ENCODE results near the gene NBR1. TPM values are rescaled to one million over a fixed set of nuclear protein-coding genes. Genes with fewer than 3 reads are reported as not detected.
"Not testable (repeated sequence)": the region's sequence is repeated elsewhere in the genome, so short reads cannot be mapped to it uniquely, and the experiment has no call there.

NBR1 gene
- total and polyA plus RNA-seq, 12 donors, result 28.5 to 120 (median 103) TPM

- Histone ChIP-seq H3K4me3 (no peak overlapping the region), H3K36me3 (peaks cover 18 to 100% (median 93%) of the 10 kb centered on the region in 9 donors), H3K27ac (no peak overlapping the region), H3K4me1 (no peaks in the 10 kb centered on the region), H3K27me3 (no peaks in the 10 kb centered on the region), H3K9me3 (no peaks in the 10 kb centered on the region)
- no peak for DNase-seq
- WGBS, 2 donors, result 90 to 93% methylated on average over 5 of the region's 5 CpGs
- TF ChIP-seq CTCF (IDR thresholded peaks at IDR 0.05), result no peak
- intact Hi-C loops (cut with DNase I), result no loop called here
- ATAC-seq, result no peak
Measured at GRCh38 chr17:43193251-43193650, 22.2 kb downstream of the NBR1 start.

- ATAC-seq, result no peak
- H3K4me1 ChIP-seq, result no peaks in the 10 kb centered on the region
- TF ChIP-seq CTCF (IDR thresholded peaks at IDR 0.05), result no peak
- WGBS, 2 donors, result 89 to 96% methylated on average over 2 of the region's 2 CpGs
- H3K27ac ChIP-seq, result no peak overlapping the region
- no peaks in the 10 kb centered on the region for H3K27me3 ChIP-seq
- no peaks in the 10 kb centered on the region for H3K9me3 ChIP-seq
- intact Hi-C loops (cut with DNase I), result no loop called here
- no peak for DNase-seq
- no peak overlapping the region for H3K4me3 ChIP-seq
- peaks cover 12 to 100% (median 99%) of the 10 kb centered on the region in 9 donors for H3K36me3 ChIP-seq
Measured at GRCh38 chr17:43199633-43200032, 28.6 kb downstream of the NBR1 start.

GRCh38 chr17:43200127-43200526 lies 29.1 kb downstream of the NBR1 start:
- WGBS, 2 donors, result 70 to 75% methylated on average over 4 of the region's 4 CpGs
- intact Hi-C loops (cut with DNase I), result no loop called here
- DNase-seq, result no peak
- no peaks in the 10 kb centered on the region for H3K9me3 ChIP-seq
- H3K27me3 ChIP-seq, result no peaks in the 10 kb centered on the region
- H3K4me3 ChIP-seq, result no peak overlapping the region
- no peak for TF ChIP-seq CTCF (IDR thresholded peaks at IDR 0.05)
- no peak overlapping the region for H3K27ac ChIP-seq
- H3K4me1 ChIP-seq, result no peaks in the 10 kb centered on the region
- ATAC-seq, result no peak
- H3K36me3 ChIP-seq, result peaks cover 7 to 100% (median 99%) of the 10 kb centered on the region in 9 donors

- H3K36me3 ChIP-seq, result peaks cover 0 to 100% (median 85%) of the 10 kb centered on the region in 9 donors
- intact Hi-C loops (cut with DNase I); H3K27ac ChIP-seq; H3K4me3 ChIP-seq; H3K4me1 ChIP-seq; H3K9me3 ChIP-seq; H3K27me3 ChIP-seq; DNase-seq; ATAC-seq: not testable (repeated sequence)
- 94 to 99% methylated on average over 3 of the region's 3 CpGs for WGBS, 2 donors
Measured at GRCh38 chr17:43203013-43203412, 32.0 kb downstream of the NBR1 start.

GRCh38 chr17:43210576-43210975 lies 39.6 kb downstream of the NBR1 start:
- TF ChIP-seq CTCF (IDR thresholded peaks at IDR 0.05), result no peak
- Histone ChIP-seq H3K27me3 (no peaks in the 10 kb centered on the region), H3K36me3 (peaks cover 0 to 82% (median 26%) of the 10 kb centered on the region in 9 donors), H3K4me1 (peaks cover 0 to 33% (median 20%) of the 10 kb centered on the region in 9 donors), H3K4me3 (peak overlapping the region in 2 of 10 donors; percentile 70 to 72), H3K9me3 (no peaks in the 10 kb centered on the region), H3K27ac (peak overlapping the region in 4 of 10 donors; percentile 84 to 90 (median 86))
- 72 to 77% methylated on average over 3 of the region's 3 CpGs for WGBS, 2 donors
- DNase-seq, result no peak
- intact Hi-C loops (cut with DNase I), result loop anchor here in 3 of 10 donors (5.0 to 10.0 kb wide), 3 partner anchors 33 to 122 kb away; no protein-coding TSS in a partner anchor
- ATAC-seq, result no peak

Measured in heart right ventricle (tissue), 16 donors.